Kidney (tissue), 14 donors: ENCODE results near the gene OR4D9. TPM values are rescaled to one million over a fixed set of nuclear protein-coding genes. Genes with fewer than 3 reads are reported as not detected.
"Not testable (repeated sequence)": the region's sequence is repeated elsewhere in the genome, so short reads cannot be mapped to it uniquely, and the experiment has no call there.

Source experiments
- DNase-seq, 5 donors: peaks; one replicate each; pipeline ENCODE4 v3.0.0-alpha.2; 2013 to 2020
- FAIRE-seq: peaks from 2 replicates; lab custom pipeline; 2012; peaks lifted over from hg19 to GRCh38; lab: Jason Lieb, UNC
- H3K27ac ChIP-seq, 2 donors: one replicate each; pipeline ENCODE4 v1.7.0; 2013; ENCODE audit warnings: low read depth in 2 of 2, low read length in 2 of 2, inconsistent platforms in 1 of 2
- H3K27me3 ChIP-seq: one replicate; pipeline ENCODE4 v1.7.1; 2013; ENCODE audit warnings: low read length, inconsistent platforms; ENCODE audit not compliant: control insufficient read depth, insufficient read depth
- H3K36me3 ChIP-seq, 3 donors: one replicate each; pipeline versions ENCODE4 v1.7.0 to v1.7.1; 2013; ENCODE audit warnings: low read length in 3 of 3, control low read depth in 1 of 3, inconsistent platforms in 1 of 3; ENCODE audit not compliant: insufficient read depth in 3 of 3, control insufficient read depth in 2 of 3
- H3K4me1 ChIP-seq, 3 donors: one replicate each; pipeline versions ENCODE4 v1.7.0 to v1.7.1; 2013; ENCODE audit warnings: low read length in 3 of 3, inconsistent platforms in 1 of 3, low read depth in 1 of 3; ENCODE audit not compliant: control insufficient read depth in 2 of 3, insufficient read depth in 2 of 3
- H3K4me3 ChIP-seq, 3 donors: one replicate each; pipeline versions ENCODE4 v1.7.0 to v1.8.1; 2013; ENCODE audit warnings: low read length in 3 of 3, control low read depth in 1 of 3, inconsistent platforms in 1 of 3
- H3K9ac ChIP-seq, 3 donors: one replicate each; pipeline versions ENCODE4 v1.7.0 to v1.7.1; 2013; ENCODE audit warnings: low read length in 3 of 3, control low read depth in 1 of 3, inconsistent platforms in 1 of 3
- H3K9me3 ChIP-seq, 3 donors: one replicate each; pipeline versions ENCODE4 v1.7.0 to v1.7.1; 2013; ENCODE audit warnings: low read length in 3 of 3, control low read depth in 1 of 3, inconsistent platforms in 1 of 3; ENCODE audit not compliant: control insufficient read depth in 2 of 3, insufficient read depth in 1 of 3
- CTCF ChIP-seq: IDR thresholded peaks from 3 replicates; pipeline ENCODE4 v1.5.1; 2012; ENCODE audit warnings: mild to moderate bottlenecking, moderate library complexity, borderline replicate concordance; ENCODE audit not compliant: insufficient read depth; ENCODE audit errors: extremely low read depth
- intact Hi-C: fragments of 100-400 bp; cut with DNase I; formaldehyde crosslinking; loops from one replicate; pipeline ENCODE4 v1.11.1; 2022
- polyA plus RNA-seq: library from polyadenylated mRNA; stranded (reverse); fragments of 350-450 nt; fragmentation: Illumina TruSeq; extraction: RNeasy Lipid Tissue Mini Kit (QIAGEN cat#74804); gene quantifications from one replicate; pipeline ENCODE4 v1.2.3, GENCODE V29; 2014; ENCODE audit warnings: low read depth, low replicate concordance; ENCODE audit not compliant: insufficient read depth
- total RNA-seq: library from RNA; stranded (reverse); fragmentation: NEBNext Ultra II Directional; extraction: Animal tissue kit (Norgen Biotek cat#: 25700); gene quantifications from one replicate; pipeline ENCODE4 v1.2.1, GENCODE V29; 2021
- donor health status: control.
- donor health status: control.
- donor health status: control.
- donor health status: control.
- donor health status: control.
- donor health status: DM: yes; HTN: yes; CAD: no.
- donor health status: Normal renal cell carcinoma (clear cell type).

The OR4D9 gene
- total and polyA plus RNA-seq, 2 donors from 2014 or later = not detected

GRCh38 chr11:59542142-59542810 lies 30.9 kb downstream of the OR4D9 start:
- no peaks in the 10 kb centered on the region for H3K9me3 ChIP-seq
- intact Hi-C loops = no loop called here
- DNase-seq (no peak), FAIRE-seq (no peak)
- H3K36me3 ChIP-seq = no peaks in the 10 kb centered on the region
- H3K4me3 ChIP-seq = no peak overlapping the region
- H3K27me3 ChIP-seq = no peaks in the 10 kb centered on the region
- no peak overlapping the region for H3K9ac ChIP-seq
- no peak overlapping the region for H3K27ac ChIP-seq
- no peak for TF ChIP-seq CTCF
- no peaks in the 10 kb centered on the region for H3K4me1 ChIP-seq

- H3K9me3 ChIP-seq, H3K27ac ChIP-seq, H3K4me3 ChIP-seq, H3K36me3 ChIP-seq, H3K27me3 ChIP-seq, FAIRE-seq, H3K9ac ChIP-seq, intact Hi-C loops, H3K4me1 ChIP-seq, DNase-seq: not testable (repeated sequence)
Measured at GRCh38 chr11:59543713-59544112, 32.4 kb downstream of the OR4D9 start.

- Histone ChIP-seq H3K36me3 (no peaks in the 10 kb centered on the region), H3K27ac (no peak overlapping the region), H3K9ac (no peak overlapping the region), H3K9me3 (no peaks in the 10 kb centered on the region), H3K4me1 (no peaks in the 10 kb centered on the region), H3K4me3 (no peak overlapping the region), H3K27me3 (no peaks in the 10 kb centered on the region)
- no peak for TF ChIP-seq CTCF
- intact Hi-C loops = no loop called here
- FAIRE-seq = no peak
- no peak for DNase-seq
Measured at GRCh38 chr11:59544869-59545178, 33.5 kb downstream of the OR4D9 start.

- H3K27me3 ChIP-seq = no peaks in the 10 kb centered on the region
- H3K36me3 ChIP-seq = no peaks in the 10 kb centered on the region
- FAIRE-seq (no peak), DNase-seq (no peak)
- H3K4me1 ChIP-seq = no peaks in the 10 kb centered on the region
- no peak overlapping the region for H3K4me3 ChIP-seq
- H3K9ac ChIP-seq = no peak overlapping the region
- TF ChIP-seq CTCF = no peak
- intact Hi-C loops = no loop called here
- H3K27ac ChIP-seq = no peak overlapping the region
- no peaks in the 10 kb centered on the region for H3K9me3 ChIP-seq
Measured at GRCh38 chr11:59545179-59546020, 34.1 kb downstream of the OR4D9 start.

GRCh38 chr11:59547605-59548308 lies 36.4 kb downstream of the OR4D9 start:
- H3K4me3 ChIP-seq, DNase-seq, H3K9ac ChIP-seq, intact Hi-C loops, H3K27me3 ChIP-seq, H3K9me3 ChIP-seq, H3K36me3 ChIP-seq, H3K4me1 ChIP-seq, FAIRE-seq, H3K27ac ChIP-seq: not testable (repeated sequence)
